Activated CD8-positive, alpha-beta memory T cell treated with anti-CD3 and anti-CD28 coated beads, Interleukin-2, amount 50 U/mL, for 1 hour (primary cell): ENCODE measurements around the gene KRTAP5-4.
"Not testable (repeated sequence)": the region's sequence is repeated elsewhere in the genome, so short reads cannot be mapped to it uniquely, and the experiment has no call there.

Experiments
- DNase-seq: peaks from one replicate; pipeline ENCODE4 v3.0.0-alpha.2; 2020; ENCODE audit errors: extremely low read depth

KRTAP5-4 gene, protein sequence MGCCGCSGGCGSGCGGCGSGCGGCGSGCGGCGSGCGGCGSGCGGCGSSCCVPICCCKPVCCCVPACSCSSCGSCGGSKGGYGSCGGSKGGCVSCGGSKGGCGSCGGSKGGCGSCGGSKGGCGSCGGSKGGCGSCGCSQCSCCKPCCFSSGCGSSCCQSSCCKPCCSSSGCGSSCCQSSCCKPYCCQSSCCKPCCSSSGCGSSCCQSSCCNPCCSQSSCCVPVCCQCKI

DNA sequence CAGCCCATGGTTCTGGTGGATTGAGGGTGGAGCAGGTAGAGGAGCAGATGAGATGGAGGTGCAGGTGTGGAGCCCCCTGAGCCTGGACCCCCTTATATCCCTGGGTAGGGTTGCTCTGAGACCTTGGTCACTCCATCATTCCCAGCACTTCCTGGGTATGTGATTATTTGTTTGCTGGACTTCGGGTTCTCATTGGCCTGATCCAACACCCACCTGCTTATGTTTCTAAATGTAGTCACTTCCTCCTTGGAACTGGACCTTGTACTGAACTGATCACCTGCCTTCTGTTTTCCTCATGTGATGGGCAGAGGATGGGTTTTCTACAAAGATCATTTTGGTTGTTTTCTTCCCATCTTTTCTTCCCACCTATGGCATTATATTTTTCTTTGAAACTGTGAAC, at the start of gene KRTAP5-4:
Gene KRTAP5-4 (minus strand): TSS at position 53 of the 400 bp plus-strand sequence. CDS start 45 bp downstream, at position 8.
- DNase-seq = no peak

DNA sequence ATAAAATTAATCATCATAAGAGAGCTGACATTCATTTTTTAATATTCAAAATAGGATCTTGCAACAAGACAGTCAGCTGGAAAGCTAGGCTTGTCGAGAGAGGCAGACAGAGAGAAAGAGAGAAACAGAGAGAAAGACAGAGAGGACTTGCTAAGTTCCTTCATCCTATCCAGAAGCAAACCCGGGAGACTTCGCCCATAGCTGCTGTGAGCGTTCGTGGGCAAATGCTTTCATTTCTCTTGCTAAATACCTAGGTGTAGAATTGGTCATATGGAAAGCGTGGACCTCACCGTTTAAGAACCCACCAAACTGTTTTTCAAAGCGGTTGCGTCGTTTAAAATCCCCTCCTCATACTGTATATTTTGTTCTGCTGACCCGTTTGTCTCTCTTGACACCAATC, 49.7 kb upstream of the KRTAP5-4 start:
- no peak for DNase-seq

- no peak for DNase-seq
These were observed 49.0 kb upstream of the KRTAP5-4 start for GRCh38 chr11:1670905-1671371.

GRCh38 chr11:1670457-1670856, 48.5 kb upstream of the KRTAP5-4 start:
- not testable (repeated sequence) for DNase-seq

DNA sequence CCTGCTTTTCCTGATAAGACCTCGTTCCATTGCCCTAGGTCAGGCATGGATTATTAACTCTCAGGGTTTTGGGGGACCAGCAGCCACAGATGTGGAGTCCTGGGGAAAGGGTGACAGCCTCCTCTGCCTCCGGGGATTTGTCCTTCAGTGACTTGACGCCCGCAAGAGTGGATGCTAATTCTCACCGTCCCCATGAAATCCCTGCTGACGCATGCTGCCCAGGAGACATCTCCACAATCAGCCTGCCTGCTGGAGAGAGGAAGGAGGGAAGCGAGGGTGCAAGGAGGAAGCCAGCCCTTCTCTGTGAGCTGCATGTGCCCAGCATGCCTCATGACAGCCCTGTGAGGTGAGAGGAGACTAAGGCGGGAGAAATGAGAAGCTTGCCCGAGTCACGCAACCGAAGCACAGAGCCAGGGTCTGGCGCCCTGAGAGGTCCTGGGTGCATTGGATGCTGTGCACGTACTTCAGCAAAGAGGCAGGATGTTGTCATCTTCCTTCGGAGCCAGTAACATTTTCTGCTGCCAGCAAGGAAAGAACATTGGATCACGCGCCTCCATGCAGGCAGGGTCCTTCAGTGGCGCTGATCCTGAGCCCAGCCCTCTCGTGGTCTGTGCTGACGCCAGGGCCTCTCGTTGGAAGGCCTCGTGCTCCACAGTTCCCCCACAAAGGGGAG, 47.7 kb upstream of the KRTAP5-4 start:
- DNase-seq = no peak

DNA sequence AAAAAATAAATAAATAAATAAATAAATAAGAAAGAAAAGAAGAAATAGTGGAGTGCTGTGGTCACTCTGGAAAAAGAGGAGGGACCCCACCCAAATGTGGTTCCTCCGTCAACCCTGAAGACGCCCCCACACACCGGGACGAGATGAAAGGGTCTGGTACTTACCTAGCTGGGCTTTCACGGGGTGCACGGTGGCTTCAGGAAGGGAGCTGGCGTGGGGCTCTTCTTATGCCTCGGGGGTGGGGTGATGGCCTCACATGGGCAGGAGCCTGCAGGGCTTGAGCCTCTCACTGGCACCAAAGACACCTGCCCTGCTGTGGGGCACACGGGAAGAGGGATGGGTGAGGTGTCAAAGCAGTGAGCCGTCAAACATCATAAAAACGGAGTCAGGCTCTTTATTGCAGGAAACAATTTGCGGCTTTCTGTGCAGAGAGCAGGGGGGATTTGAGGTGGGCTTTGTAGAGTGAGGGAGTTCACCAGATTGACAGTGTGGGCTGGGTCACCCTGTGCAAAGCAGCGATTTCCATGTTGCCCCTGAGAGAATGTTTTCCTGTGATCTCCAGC, 47.1 kb upstream of the KRTAP5-4 start:
- no peak for DNase-seq

DNA sequence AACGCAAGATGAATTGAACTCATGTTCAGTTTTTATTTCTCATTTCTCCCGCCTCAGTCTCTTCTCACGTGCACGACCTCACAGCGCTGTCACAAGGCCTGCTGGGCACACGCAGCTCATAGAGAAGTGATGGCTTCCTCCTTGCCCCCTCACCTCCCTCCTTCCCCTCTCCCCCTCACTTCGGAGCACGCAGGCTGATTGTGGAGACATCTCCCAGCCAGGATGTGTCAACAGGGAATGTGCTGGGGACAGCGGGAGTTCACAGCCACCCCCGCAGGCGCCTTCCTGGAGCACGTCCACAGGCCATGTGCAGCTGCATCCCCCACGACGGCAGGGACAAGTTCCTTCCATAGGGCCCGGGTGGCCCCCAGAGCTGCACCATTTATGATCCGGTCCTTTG, 46.0 kb upstream of the KRTAP5-4 start:
- DNase-seq = no peak

DNA sequence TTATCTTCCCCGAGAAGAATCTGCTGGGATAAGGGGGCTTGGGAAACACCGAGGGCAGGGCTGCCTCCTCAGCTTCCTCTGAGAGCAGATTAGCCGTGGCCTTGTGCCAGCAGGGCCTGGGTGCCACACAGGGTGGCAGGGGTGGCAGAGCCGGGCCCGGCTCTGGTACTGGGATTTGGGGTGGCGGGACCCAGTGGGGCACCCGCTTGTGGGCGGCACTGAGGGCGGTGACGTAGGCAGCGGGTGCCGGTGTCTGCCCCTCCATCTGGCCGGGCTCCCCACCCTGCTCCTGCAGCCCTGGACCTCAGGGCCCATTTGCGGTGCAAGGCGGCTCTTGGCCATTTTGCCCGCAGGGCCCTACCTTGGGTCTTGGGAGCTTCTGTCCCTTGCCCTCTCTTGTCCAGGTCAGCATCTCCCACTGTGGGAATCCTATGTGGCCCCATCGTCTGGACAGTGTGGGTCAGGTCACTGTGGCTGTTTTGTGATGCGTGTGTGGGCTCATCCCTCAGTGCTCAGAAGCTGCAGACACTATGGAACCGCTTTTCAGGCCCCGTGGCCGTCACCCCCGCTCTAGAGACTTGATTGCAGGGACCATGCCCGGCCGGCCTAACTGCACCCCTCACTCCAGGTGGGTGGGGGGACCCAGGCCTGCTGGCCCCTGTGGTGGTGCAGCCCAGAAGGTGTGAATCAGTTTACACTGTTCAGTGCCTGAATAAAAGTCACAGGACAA, 45.3 kb upstream of the KRTAP5-4 start:
- DNase-seq = no peak

- no peak for DNase-seq
These were observed 43.4 kb upstream of the KRTAP5-4 start for GRCh38 chr11:1665313-1665712.

GRCh38 chr11:1662699-1663283, 40.9 kb upstream of the KRTAP5-4 start:
- DNase-seq = not testable (repeated sequence)

DNA sequence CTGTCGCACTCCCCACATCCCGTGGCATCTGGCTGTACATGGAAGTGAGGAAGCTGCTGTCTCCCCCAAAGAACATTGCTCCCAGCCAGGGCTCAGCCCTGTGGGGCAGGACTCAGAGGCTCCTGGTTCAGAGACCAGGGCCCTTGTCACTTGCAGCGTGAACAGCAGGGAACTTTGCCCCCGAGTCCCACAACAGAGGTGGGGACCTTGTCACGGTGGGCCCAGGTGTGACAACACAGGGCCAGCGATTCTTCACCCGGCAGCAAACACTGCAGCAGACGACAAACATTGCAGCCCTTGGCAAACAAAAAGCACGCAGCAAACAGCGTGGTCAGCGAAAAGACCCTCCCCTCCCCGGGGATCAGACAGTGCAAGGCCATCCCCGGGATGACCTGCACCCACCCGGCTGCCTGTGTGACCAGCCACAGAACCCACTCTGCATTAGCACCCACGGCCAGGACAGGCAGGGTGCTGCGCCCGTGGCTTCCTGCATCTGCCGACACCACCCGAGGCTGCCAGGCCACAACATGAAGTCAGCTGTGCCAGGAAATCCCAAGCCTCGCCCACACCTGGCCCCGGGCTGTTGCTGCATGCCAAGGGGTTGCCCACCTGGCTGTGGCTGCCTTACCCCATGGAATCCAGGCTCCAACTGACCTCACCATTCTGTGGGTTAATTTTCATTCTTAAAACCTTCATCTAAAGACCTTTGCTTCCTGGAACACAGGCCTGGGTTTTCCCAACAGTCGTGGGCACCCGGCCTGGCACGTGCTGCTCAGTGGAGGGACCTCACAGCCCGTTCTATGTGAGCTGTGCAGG, 39.7 kb upstream of the KRTAP5-4 start:
- not testable (repeated sequence) for DNase-seq

DNA sequence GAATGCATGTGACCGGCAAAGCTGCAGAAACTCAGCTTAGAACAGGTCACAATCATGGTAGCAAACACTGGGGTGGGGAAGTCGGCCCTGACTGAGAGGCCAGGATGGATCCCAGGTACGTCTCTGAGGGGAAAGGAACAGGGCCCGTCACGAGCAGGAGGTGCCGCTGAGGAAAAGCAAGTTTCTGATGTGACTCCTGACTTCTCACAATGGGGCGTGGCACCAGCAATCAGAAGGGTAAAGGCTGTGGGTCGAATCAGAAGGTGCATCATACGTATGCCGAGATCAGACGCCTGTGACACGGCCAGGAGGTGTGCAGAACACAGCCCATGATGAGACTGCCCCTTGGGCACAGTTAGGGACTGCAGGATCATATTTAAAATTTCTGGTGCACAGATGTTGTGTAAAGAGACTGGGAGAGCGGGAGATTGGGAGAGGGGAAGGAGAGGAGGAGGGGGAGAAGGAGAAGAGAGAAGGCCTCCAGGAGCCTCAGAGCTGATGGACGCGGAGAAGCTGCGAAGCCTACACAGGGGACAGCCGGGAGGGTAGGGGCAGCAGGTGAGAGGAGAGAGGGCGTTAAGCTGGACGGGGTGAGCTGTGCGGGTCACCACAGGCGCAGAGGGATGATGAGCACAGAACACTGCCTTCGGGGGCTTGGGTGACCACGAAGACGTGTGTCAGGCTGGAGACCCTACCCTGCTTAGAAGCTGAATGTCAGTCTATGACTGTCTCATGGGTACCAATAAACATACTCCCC, 38.4 kb upstream of the KRTAP5-4 start:
- no peak for DNase-seq

DNA sequence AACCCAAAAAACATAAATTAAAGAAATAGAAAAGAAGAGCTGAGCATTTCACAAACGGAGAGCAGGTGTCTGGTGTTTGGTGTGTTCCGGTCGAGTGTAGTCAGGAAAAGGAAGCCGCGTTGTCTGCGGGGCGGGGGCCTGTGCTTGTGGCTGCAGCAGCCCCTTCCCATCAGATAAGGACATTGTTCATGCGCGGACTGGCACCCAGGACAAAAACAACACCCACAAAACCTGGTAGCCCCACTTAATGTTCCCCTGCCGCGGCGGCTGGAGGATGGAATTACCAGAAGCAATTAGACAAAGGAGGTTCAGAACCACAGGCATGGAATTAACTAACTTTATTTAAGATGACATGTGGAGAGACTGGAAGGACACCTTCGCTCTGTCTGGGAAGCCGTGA, 37.6 kb upstream of the KRTAP5-4 start:
- DNase-seq = no peak

DNA sequence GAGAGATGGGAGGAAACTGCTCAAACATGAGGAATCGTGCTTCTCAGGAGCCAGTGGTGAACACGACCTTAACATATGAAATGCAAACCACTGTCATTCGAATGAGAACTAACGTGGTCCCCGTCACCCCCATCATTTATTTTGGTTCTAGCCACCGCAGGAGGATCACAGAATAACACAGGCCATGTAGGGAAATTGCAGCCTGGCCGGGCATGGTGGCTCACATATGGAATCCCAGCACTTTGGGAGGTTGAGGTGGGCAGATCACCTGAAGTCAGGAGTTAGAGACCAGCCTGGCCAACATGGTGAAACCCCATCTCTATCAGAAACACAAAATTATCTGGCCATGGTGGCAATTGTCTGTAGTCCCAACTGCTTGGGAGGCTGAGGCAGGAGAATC, 34.7 kb upstream of the KRTAP5-4 start:
- DNase-seq = no peak

- DNase-seq = no peak
These were observed 34.1 kb upstream of the KRTAP5-4 start for GRCh38 chr11:1656061-1656441.

DNA sequence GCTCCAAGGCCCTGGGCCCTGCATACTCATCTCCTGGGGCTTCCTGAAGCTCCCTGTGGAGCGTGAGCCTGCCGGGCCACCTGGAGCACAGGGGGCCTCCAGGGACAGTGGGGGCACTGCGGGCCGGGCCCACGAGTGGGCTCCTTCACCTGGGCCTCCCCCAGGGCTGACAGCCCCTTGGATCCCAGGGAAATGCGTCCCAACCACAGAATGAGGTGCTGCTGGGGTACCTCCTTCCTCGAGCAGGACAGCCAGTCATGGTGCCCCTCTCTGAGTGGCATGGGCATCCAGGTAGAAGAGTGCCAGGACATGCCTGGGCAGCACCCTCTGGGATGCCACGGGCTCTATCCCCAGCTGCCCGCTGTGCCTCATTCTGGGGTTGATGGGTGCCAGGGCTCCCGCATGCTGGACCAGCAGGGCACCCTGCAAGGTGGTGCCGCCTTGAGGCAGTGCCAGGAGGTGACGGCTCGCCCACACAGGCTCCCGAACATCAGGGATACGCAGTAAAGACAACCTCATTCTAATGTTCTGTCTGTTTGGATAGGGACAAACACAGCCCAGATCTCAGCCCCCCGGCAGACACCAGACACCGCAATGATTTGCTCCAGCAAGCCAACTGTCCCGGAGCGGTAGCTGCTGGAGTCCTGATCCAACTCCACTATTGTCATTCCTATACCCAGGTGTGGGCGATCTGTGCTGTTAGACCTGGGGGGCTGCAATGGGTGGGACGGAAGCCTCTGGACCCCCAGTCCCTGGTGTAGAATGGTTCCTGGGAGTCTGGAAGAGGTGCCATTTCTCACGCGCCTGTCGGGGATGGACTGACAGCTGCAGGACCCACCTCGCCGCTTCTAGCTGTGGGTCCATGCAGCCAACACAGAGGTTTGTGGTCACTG, 33.5 kb upstream of the KRTAP5-4 start:
- DNase-seq = no peak

- no peak for DNase-seq
These were observed 32.6 kb upstream of the KRTAP5-4 start for GRCh38 chr11:1654388-1655167.

DNA sequence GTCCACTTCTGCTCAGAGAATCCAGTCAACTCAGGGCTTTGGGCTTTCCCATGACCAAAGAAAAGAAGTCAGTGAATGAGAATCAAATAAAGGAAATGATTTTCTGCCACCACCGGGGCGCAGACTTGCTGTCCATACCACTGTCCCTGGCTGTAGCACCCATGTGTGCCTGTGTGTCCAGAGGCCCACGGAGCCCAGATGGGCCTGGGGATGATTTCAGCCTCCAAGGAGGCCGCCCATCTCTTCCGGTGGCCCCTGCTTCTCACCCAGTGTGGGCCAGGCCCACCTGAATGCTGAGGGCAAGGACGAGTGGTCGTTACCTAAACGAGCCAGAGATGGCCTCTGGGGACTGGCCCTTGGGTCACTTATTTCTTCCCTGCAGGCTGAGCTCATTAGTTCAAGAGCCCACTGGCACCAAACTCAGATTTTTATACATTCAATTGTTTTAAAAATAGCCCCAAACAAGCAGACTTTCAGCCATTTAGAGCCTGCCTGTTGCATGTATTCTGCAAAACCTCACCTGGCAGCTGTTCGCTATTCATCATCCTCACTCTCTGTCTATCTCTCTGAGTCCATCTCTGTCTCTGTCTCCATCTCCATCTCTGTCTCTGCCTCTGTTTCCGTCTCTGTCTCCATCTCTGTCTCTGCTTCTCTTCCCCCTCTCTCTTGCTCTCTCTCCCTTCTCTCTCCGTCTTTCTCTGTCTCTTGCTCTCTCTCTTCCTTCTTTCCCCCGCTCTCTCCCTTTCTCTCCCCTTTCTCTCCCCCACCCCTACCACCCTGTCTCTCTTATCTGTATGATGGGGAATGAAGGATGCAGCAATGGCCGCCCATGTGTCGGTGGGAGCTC, 31.8 kb upstream of the KRTAP5-4 start:
- DNase-seq = no peak
